Brain microvascular endothelial cell (primary cell): Measurements from ENCODE around the gene C1QTNF12.

Source experiments
- DNase-seq: peaks from one replicate; pipeline ENCODE4 v3.0.0-alpha.2; 2020
- H3K27ac ChIP-seq: fragments of 250-450 bp; sonication (Bioruptor Pico); 2 replicates; pipeline ENCODE4 v1.5.1; 2020; ENCODE audit warnings: mild to moderate bottlenecking, moderate library complexity
- H3K27me3 ChIP-seq: fragments of 250-450 bp; sonication (Bioruptor Pico); replicated peaks from 2 replicates; pipeline ENCODE4 v1.5.1; 2020; ENCODE audit warnings: mild to moderate bottlenecking
- H3K36me3 ChIP-seq: fragments of 250-450 bp; sonication (Bioruptor Pico); replicated peaks from 2 replicates; pipeline ENCODE4 v1.5.1; 2020; ENCODE audit warnings: mild to moderate bottlenecking
- H3K4me3 ChIP-seq: 2 replicates; pipeline ENCODE4 v1.5.1; 2011; ENCODE audit warnings: low read depth, mild to moderate bottlenecking, control low read depth, low read length, moderate library complexity
- CTCF ChIP-seq: IDR thresholded peaks from 2 replicates; pipeline ENCODE4 v1.5.1; 2011; ENCODE audit warnings: low read depth, mild to moderate bottlenecking, moderate library complexity, low read length, control low read depth, inconsistent platforms; ENCODE audit errors: missing control alignments
- in situ Hi-C: cut with HindIII; loops from 2 replicates; pipeline ENCODE4 v1.10.0; 2017; ENCODE audit warnings: low sequenced_read_pairs, low pct_ligation_motif_present

C1QTNF12 gene

GRCh38 chr1:1222575-1223225 is 23.8 kb downstream of the C1QTNF12 start:
- TF ChIP-seq CTCF, result no peak
- Histone ChIP-seq H3K27ac (no peak overlapping the region), H3K27me3 (no peaks in the 10 kb centered on the region), H3K36me3 (peaks cover 68% of the 10 kb centered on the region), H3K4me3 (no peak overlapping the region)
- DNase-seq, result no peak
- in situ Hi-C loops, result no loop called here

- no peaks in the 10 kb centered on the region for H3K27me3 ChIP-seq
- H3K4me3 ChIP-seq, result no peak overlapping the region
- no peak for TF ChIP-seq CTCF
- DNase-seq, result no peak
- peaks cover 71% of the 10 kb centered on the region for H3K36me3 ChIP-seq
- no peak overlapping the region for H3K27ac ChIP-seq
- in situ Hi-C loops, result no loop called here
Measured at GRCh38 chr1:1221887-1222574, 24.5 kb downstream of the C1QTNF12 start.

- DNase-seq, result no peak
- in situ Hi-C loops, result no loop called here
- no peak for TF ChIP-seq CTCF
- Histone ChIP-seq H3K27ac (no peak overlapping the region), H3K27me3 (no peaks in the 10 kb centered on the region), H3K4me3 (no peak overlapping the region), H3K36me3 (peaks cover 69% of the 10 kb centered on the region)
Measured at GRCh38 chr1:1220197-1220596, 26.3 kb downstream of the C1QTNF12 start.

- in situ Hi-C loops, result no loop called here
- H3K27me3 ChIP-seq, result no peaks in the 10 kb centered on the region
- no peak overlapping the region for H3K4me3 ChIP-seq
- DNase-seq, result no peak
- no peak for TF ChIP-seq CTCF
- H3K27ac ChIP-seq, result no peak overlapping the region
- peaks cover 64% of the 10 kb centered on the region for H3K36me3 ChIP-seq
Measured at GRCh38 chr1:1219341-1219740, 27.2 kb downstream of the C1QTNF12 start.

GRCh38 chr1:1218524-1219200 is 27.9 kb downstream of the C1QTNF12 start:
- in situ Hi-C loops, result no loop called here
- peaks cover 61% of the 10 kb centered on the region for H3K36me3 ChIP-seq
- TF ChIP-seq CTCF, result no peak
- H3K4me3 ChIP-seq, result no peak overlapping the region
- H3K27me3 ChIP-seq, result no peaks in the 10 kb centered on the region
- no peak for DNase-seq
- no peak overlapping the region for H3K27ac ChIP-seq
